Activated T-helper 1 cell treated with Interleukin-2 at 50 U/mL for 16 hours (primary cell): ENCODE measurements around the gene DDX41.

Experiments
- DNase-seq: peaks from one replicate; pipeline ENCODE4 v3.0.0-alpha.2; 2020; ENCODE audit warnings: low read depth

Gene DDX41

DNA sequence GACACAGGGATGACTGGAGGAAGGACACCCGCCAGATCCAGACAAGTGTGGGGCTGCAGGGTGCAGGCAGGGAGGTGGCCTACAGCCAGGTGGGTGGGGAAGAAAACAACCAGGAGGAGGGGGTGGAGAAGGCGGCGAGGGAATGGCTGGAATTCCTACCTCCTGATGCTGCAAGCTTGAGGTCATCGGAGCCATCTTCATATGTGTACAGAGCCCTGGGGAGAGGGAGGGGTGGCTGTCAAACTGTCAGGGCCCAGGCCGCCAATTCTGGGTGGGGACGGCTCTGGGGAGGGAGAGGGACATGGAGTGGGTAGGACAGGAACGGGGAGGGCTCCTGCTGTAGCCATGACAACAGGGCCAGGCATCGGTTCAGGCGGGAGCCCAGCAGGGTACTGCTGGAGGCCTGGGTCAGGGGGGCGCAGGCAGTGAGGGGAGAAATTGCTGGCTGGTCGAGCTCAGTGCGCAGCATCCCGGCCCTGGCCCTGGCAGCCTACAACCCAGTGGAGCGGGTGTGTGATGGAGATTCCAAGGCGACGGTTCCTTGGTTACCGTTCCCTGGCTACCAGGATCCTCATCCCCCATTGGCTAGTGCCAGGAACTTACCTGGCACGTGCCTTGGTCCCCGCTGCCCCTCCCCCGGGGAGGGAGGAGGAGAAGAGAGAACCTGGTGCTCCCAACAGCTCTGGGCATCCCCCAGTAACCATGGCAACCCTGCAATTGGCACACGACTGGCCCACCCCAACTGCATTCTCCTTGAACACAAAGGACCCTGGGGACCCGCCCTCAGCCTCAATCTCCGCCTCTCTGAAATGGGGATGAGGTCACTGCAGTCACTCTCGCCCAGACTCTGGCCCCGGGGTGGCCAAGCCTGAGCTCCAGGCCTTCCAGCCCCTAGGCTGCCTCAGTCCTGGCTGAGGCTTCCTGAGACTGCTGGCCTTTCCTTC, 47.8 kb downstream of the DDX41 start:
- DNase-seq: no peak

DNA sequence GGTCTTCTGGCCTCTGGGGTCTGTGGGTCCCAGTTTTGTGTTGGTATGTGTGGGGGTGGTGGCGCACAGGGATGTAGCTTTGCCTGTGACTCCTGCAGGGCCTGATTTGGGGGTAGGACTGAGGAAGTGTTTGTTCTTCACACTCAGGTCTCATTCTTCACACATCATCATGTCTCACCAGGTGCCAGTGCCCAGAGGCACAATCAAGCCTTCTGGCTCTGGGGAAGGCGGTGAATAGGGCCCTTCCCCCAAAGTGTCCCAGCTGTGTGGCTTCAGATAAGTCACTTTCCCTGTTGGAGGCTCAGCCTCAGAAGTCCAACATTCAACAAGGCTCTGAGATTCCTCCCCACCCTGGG, 48.5 kb downstream of the DDX41 start:
- DNase-seq: no peak

- no peak for DNase-seq
Measured at GRCh38 chr5:177467436-177467835, 49.3 kb downstream of the DDX41 start.

- DNase-seq: no peak
Measured at GRCh38 chr5:177466861-177467260, 49.9 kb downstream of the DDX41 start.

- no peak for DNase-seq
Measured at GRCh38 chr5:177465044-177465443, 51.7 kb downstream of the DDX41 start.

DNA sequence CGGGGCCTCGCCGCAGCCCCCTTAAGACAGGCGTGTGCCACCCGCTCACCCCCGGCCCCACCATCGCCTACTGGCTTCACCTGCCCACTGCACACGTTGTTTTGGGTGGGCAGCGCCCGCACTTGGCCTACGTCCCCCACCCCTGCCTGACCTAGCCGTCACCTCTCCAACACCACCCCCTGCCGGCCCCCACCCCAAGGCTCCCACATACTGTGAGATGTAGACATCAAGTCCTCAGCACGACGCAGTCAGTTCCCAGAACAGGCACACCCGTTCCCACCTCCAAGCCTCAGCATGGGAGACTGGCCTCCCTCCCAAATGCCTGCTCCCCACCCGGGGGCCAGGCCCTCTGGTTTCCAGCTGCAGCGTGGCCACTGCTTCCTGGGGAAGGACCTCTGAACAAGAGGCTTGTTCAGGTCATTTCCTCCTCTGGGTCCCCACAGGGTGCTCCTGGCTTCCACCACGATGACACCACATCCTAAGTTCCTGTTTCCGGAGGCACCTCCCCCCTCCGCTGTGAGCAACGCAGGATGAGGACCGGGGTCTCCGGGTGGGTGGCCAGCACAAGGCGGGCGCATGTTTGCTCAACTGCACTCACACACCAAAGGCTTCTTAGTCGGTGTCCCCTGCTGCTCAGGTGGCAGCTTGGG, 54.6 kb downstream of the DDX41 start:
- DNase-seq: no peak
